Retinal pigment epithelial cell (primary cell): Measurements from ENCODE around the gene NR6A1.

Experiments used
- DNase-seq: peaks from one replicate; pipeline ENCODE4 v3.0.0-alpha.2; 2010; ENCODE audit warnings: low read depth
- H3K4me3 ChIP-seq: 2 replicates; pipeline ENCODE4 v1.5.1; 2011; ENCODE audit warnings: mild to moderate bottlenecking, low read length, control low read depth, moderate library complexity
- CTCF ChIP-seq: conservative IDR thresholded peaks from 2 replicates; pipeline ENCODE4 v1.5.1; 2011; ENCODE audit warnings: low read depth, low read length, control low read depth, inconsistent platforms

NR6A1 gene

GRCh38 chr9:124477211-124477647, 293.9 kb downstream of the NR6A1 start:
- no peak for TF ChIP-seq CTCF
- peak overlapping the region; percentile 10 for H3K4me3 ChIP-seq
- no peak for DNase-seq

- no peak overlapping the region for H3K4me3 ChIP-seq
- no peak for TF ChIP-seq CTCF
- DNase-seq: no peak
Observed at GRCh38 chr9:124475868-124476690, 295.0 kb downstream of the NR6A1 start.

GRCh38 chr9:124475158-124475867, 295.8 kb downstream of the NR6A1 start:
- TF ChIP-seq CTCF: no peak
- no peak overlapping the region for H3K4me3 ChIP-seq
- DNase-seq: no peak

GRCh38 chr9:124474151-124474550, 297.0 kb downstream of the NR6A1 start:
- no peak for TF ChIP-seq CTCF
- no peak for DNase-seq
- H3K4me3 ChIP-seq: no peak overlapping the region

- no peak for TF ChIP-seq CTCF
- no peak overlapping the region for H3K4me3 ChIP-seq
- DNase-seq: peak; percentile 7
Observed at GRCh38 chr9:124473310-124473709, 297.8 kb downstream of the NR6A1 start.

- no peak for TF ChIP-seq CTCF
- DNase-seq: no peak
- H3K4me3 ChIP-seq: no peak overlapping the region
Observed at GRCh38 chr9:124472770-124473169, 298.3 kb downstream of the NR6A1 start.
